Spleen (tissue), 11 donors: ENCODE data around the gene ATP5ME. TPM values are rescaled to one million over a fixed set of nuclear protein-coding genes. Genes with fewer than 3 reads are reported as not detected.

Source experiments
- DNase-seq: peaks from one replicate; pipeline ENCODE4 v3.0.0-alpha.2; 2020
- H3K27ac ChIP-seq, 8 donors: fragments of 200-600 bp; sonication (generic) in 7 of 8; 1 replicate in 4 of 8; 2 replicates in 4 of 8; pipeline versions ENCODE4 v1.5.0 to v1.8.0; 2016 to 2021; ENCODE audit warnings: inconsistent platforms in 4 of 8, mild to moderate bottlenecking in 4 of 8, moderate library complexity in 1 of 8
- H3K27me3 ChIP-seq, 7 donors: fragments of 200-600 bp; sonication (generic) in 6 of 7; replicated peaks in 1 of 7; 1 replicate in 4 of 7; 2 replicates in 3 of 7; pipeline versions ENCODE4 v1.5.0 to v1.8.0; 2016 to 2021; ENCODE audit warnings: inconsistent platforms in 3 of 7, mild to moderate bottlenecking in 1 of 7
- H3K36me3 ChIP-seq, 6 donors: fragments of 200-600 bp; sonication (generic) in 5 of 6; 1 replicate in 4 of 6; 2 replicates in 2 of 6; pipeline versions ENCODE4 v1.5.0 to v1.8.0; 2016 to 2021; ENCODE audit warnings: inconsistent platforms in 2 of 6
- H3K4me1 ChIP-seq, 6 donors: fragments of 200-600 bp; sonication (generic) in 5 of 6; 1 replicate in 3 of 6; 2 replicates in 3 of 6; pipeline versions ENCODE4 v1.5.0 to v1.8.0; 2016 to 2021; ENCODE audit warnings: inconsistent platforms in 3 of 6
- H3K4me3 ChIP-seq, 8 donors: fragments of 200-600 bp; sonication (generic) in 7 of 8; 1 replicate in 4 of 8; 2 replicates in 4 of 8; pipeline versions ENCODE4 v1.5.0 to v1.8.0; 2016 to 2021; ENCODE audit warnings: inconsistent platforms in 4 of 8, mild to moderate bottlenecking in 4 of 8, moderate library complexity in 2 of 8
- H3K9me3 ChIP-seq, 8 donors: fragments of 200-600 bp; sonication (generic) in 7 of 8; 1 replicate in 4 of 8; 2 replicates in 4 of 8; pipeline versions ENCODE4 v1.5.0 to v1.8.0; 2016 to 2021; ENCODE audit warnings: inconsistent platforms in 4 of 8
- POLR2A ChIP-seq, 3 donors: fragments of 450-650 bp; IDR thresholded peaks; one replicate each; pipeline ENCODE4 v1.5.1; 2017; ENCODE audit warnings: antibody characterized with exemption in 3 of 3, mild to moderate bottlenecking in 1 of 3
- POLR2AphosphoS5 ChIP-seq, 3 donors: sonication (generic); formaldehyde crosslinking; IDR thresholded peaks; one replicate each; pipeline ENCODE4 v1.5.1; 2017; ENCODE audit warnings: antibody characterized with exemption in 3 of 3
- WGBS, 5 donors: extraction: QIAGEN DNeasy Blood & Tissue Kit in 3 of 5; methylation state at CpG; one replicate each; pipeline versions ENCODE4 v1.1.5 to v1.1.7; 2013 to 2018; 5-methylcytosine and 5-hydroxymethylcytosine counted together
- intact Hi-C: fragments of 100-400 bp; cut with DNase I; formaldehyde crosslinking; loops from one replicate; pipeline ENCODE4 v1.15.0; 2023; ENCODE audit warnings: low total_unique reads
- polyA plus RNA-seq, 3 donors: library from polyadenylated mRNA; stranded (reverse); fragments of 200-250 nt; gene quantifications; one replicate each; pipeline ENCODE4 v1.2.1, GENCODE V29; 2013
- total RNA-seq, 7 donors: library from RNA; depleted of rRNA in 3 of 7; stranded (reverse); fragments of >200 nt in 3 of 7; fragmentation: NEBNext Ultra II Directional in 4 of 7; extraction: Animal tissue kit (Norgen Biotek cat#: 25700) in 4 of 7; gene quantifications; one replicate each; pipeline versions ENCODE4 v1.1.0 to v1.2.1, GENCODE V29; 2016 to 2021
- TF ChIP-seq, protein P1 (sequence below), 11 experiments: fragments of 200-600 bp in 7 of 11; fragments of 450-650 bp in 4 of 11; sonication (generic) in 4 of 11; IDR thresholded peaks in 8 of 11; conservative IDR thresholded peaks in 3 of 11; 1 replicate in 7 of 11; 2 replicates in 4 of 11; pipeline versions ENCODE4 v1.4.0 to v1.8.0; 2016 to 2021; ENCODE audit warnings: antibody characterized with exemption in 11 of 11, inconsistent platforms in 4 of 11, mild to moderate bottlenecking in 1 of 11
- donor health status: healthy with polysubstance abuse.
- donor health status: DM: no; HTN: no; CAD: no; lungs with moderate emphysema.
- donor health status: DM: no; HTN: no; CAD: no.
- donor health status: Bipolar disorder and iron deficiency.
- donor health status: healthy.
- donor health status: DM: no; HTN: no; CAD: no.
- donor health status: DM: yes; HTN: yes; CAD: no.

Gene ATP5ME
- total and polyA plus RNA-seq, 10 donors = 51.7 to 497 (median 169) TPM

- no peaks in the 10 kb centered on the region for H3K4me1 ChIP-seq
- peaks cover 0 to 5% (median 0%) of the 10 kb centered on the region in 6 donors for H3K36me3 ChIP-seq
- intact Hi-C loops = no loop called here
- peaks cover 0 to 14% (median 0%) of the 10 kb centered on the region in 7 donors for H3K27me3 ChIP-seq
- no peak overlapping the region for H3K27ac ChIP-seq
- WGBS, 5 donors = 77 to 81% (median 80%) methylated on average over 39 to 58 of the region's 58 CpGs
- TF ChIP-seq POLR2A (IDR thresholded peaks at IDR 0.05) = no peak
- TF ChIP-seq, protein P1, sequence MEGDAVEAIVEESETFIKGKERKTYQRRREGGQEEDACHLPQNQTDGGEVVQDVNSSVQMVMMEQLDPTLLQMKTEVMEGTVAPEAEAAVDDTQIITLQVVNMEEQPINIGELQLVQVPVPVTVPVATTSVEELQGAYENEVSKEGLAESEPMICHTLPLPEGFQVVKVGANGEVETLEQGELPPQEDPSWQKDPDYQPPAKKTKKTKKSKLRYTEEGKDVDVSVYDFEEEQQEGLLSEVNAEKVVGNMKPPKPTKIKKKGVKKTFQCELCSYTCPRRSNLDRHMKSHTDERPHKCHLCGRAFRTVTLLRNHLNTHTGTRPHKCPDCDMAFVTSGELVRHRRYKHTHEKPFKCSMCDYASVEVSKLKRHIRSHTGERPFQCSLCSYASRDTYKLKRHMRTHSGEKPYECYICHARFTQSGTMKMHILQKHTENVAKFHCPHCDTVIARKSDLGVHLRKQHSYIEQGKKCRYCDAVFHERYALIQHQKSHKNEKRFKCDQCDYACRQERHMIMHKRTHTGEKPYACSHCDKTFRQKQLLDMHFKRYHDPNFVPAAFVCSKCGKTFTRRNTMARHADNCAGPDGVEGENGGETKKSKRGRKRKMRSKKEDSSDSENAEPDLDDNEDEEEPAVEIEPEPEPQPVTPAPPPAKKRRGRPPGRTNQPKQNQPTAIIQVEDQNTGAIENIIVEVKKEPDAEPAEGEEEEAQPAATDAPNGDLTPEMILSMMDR (IDR thresholded peaks at IDR 0.05 in 8 of 11, conservative IDR thresholded peaks at IDR 0.05 in 3 of 11) = no peak
- no peak for TF ChIP-seq POLR2AphosphoS5 (IDR thresholded peaks at IDR 0.05)
- H3K9me3 ChIP-seq = no peaks in the 10 kb centered on the region
- DNase-seq = peak; percentile 71
- no peak overlapping the region for H3K4me3 ChIP-seq
Measured at GRCh38 chr4:656436-657337, 17.4 kb downstream of the ATP5ME start.

- TF ChIP-seq POLR2A (IDR thresholded peaks at IDR 0.05) (no peak), POLR2AphosphoS5 (IDR thresholded peaks at IDR 0.05) (no peak)
- TF ChIP-seq, protein P1 (IDR thresholded peaks at IDR 0.05 in 8 of 11, conservative IDR thresholded peaks at IDR 0.05 in 3 of 11) = no peak
- DNase-seq = peak; percentile 73
- H3K27me3 ChIP-seq = peaks cover 0 to 22% (median 1%) of the 10 kb centered on the region in 7 donors
- WGBS, 5 donors = 65 to 82% (median 74%) methylated on average over 22 to 26 of the region's 26 CpGs
- no peaks in the 10 kb centered on the region for H3K4me1 ChIP-seq
- intact Hi-C loops = no loop called here
- no peak overlapping the region for H3K27ac ChIP-seq
- no peak overlapping the region for H3K4me3 ChIP-seq
- H3K9me3 ChIP-seq = no peaks in the 10 kb centered on the region
- no peaks in the 10 kb centered on the region for H3K36me3 ChIP-seq
Measured at GRCh38 chr4:655464-656151, 18.5 kb downstream of the ATP5ME start.

GRCh38 chr4:654871-655463 is 19.1 kb downstream of the ATP5ME start:
- Histone ChIP-seq H3K36me3 (no peaks in the 10 kb centered on the region), H3K4me3 (no peak overlapping the region), H3K9me3 (no peaks in the 10 kb centered on the region), H3K4me1 (no peaks in the 10 kb centered on the region), H3K27me3 (peaks cover 0 to 29% (median 3%) of the 10 kb centered on the region in 7 donors), H3K27ac (no peak overlapping the region)
- WGBS, 5 donors = 58 to 76% (median 62%) methylated on average over 8 to 17 of the region's 17 CpGs
- TF ChIP-seq, protein P1 (IDR thresholded peaks at IDR 0.05 in 8 of 11, conservative IDR thresholded peaks at IDR 0.05 in 3 of 11) = no peak
- TF ChIP-seq POLR2AphosphoS5 (IDR thresholded peaks at IDR 0.05) = peak in 1 of 3 donors; percentile 8
- DNase-seq = peak; percentile 65
- intact Hi-C loops = no loop called here
